GM10266 (cell line): ENCODE measurements around the gene UNC13A.

Source experiments
- DNase-seq: peaks from one replicate; pipeline ENCODE4 v3.0.0; 2012; ENCODE audit errors: extremely low spot score
- CTCF ChIP-seq: IDR thresholded peaks from 2 replicates; pipeline ENCODE4 v1.5.1; 2012; ENCODE audit warnings: mild to moderate bottlenecking, low read depth; ENCODE audit not compliant: control insufficient read depth, insufficient read depth; ENCODE audit errors: missing control alignments

The UNC13A gene

GRCh38 chr19:17654993-17655392 is 33.2 kb downstream of the UNC13A start:
- TF ChIP-seq CTCF: no peak
- DNase-seq: no peak

- no peak for DNase-seq
- TF ChIP-seq CTCF: no peak
Observed at GRCh38 chr19:17652627-17653026, 35.5 kb downstream of the UNC13A start.

- DNase-seq: no peak
- TF ChIP-seq CTCF: no peak
Observed at GRCh38 chr19:17648786-17649185, 39.4 kb downstream of the UNC13A start.

GRCh38 chr19:17648097-17648660 is 40.0 kb downstream of the UNC13A start:
- TF ChIP-seq CTCF: no peak
- DNase-seq: no peak

- DNase-seq: no peak
- no peak for TF ChIP-seq CTCF
Observed at GRCh38 chr19:17647071-17648020, 40.8 kb downstream of the UNC13A start.

GRCh38 chr19:17646441-17646840 is 41.7 kb downstream of the UNC13A start:
- no peak for TF ChIP-seq CTCF
- DNase-seq: no peak
